ENCODE data around the gene CAMTA1. TPM values are rescaled to one million over a fixed set of nuclear protein-coding genes. Genes with fewer than 3 reads are reported as not detected.

CAMTA1 gene
- total RNA-seq, 1 donor: 71.6 TPM

GRCh38 chr1:7248549-7249199 is 463.4 kb downstream of the CAMTA1 start:
- no peaks in the 10 kb centered on the region for H3K27me3 ChIP-seq (ENCODE audit: insufficient read depth, low read length)
- no peaks in the 10 kb centered on the region for H3K4me1 ChIP-seq (ENCODE audit: insufficient read depth, low read length)
- H3K9me3 ChIP-seq (ENCODE audit: low read depth, low read length): no peaks in the 10 kb centered on the region
- H3K4me3 ChIP-seq (ENCODE audit: low read length): no peak overlapping the region

GRCh38 chr1:7249516-7249915 is 464.3 kb downstream of the CAMTA1 start:
- H3K9me3 ChIP-seq (ENCODE audit: low read depth, low read length): no peaks in the 10 kb centered on the region

GRCh38 chr1:7250176-7250575 is 464.9 kb downstream of the CAMTA1 start:
- no peaks in the 10 kb centered on the region for H3K4me1 ChIP-seq (ENCODE audit: insufficient read depth, low read length)
- no peaks in the 10 kb centered on the region for H3K27me3 ChIP-seq (ENCODE audit: insufficient read depth, low read length)
- H3K9me3 ChIP-seq (ENCODE audit: low read depth, low read length): no peaks in the 10 kb centered on the region
- H3K4me3 ChIP-seq (ENCODE audit: low read length): no peak overlapping the region

More at GRCh38 chr1:7249516-7249915, 464.3 kb downstream of the CAMTA1 start:
- H3K27me3 ChIP-seq (ENCODE audit: insufficient read depth, low read length): no peaks in the 10 kb centered on the region
- H3K4me1 ChIP-seq (ENCODE audit: insufficient read depth, low read length): no peaks in the 10 kb centered on the region
- no peak overlapping the region for H3K4me3 ChIP-seq (ENCODE audit: low read length)

GRCh38 chr1:7250597-7251453 is 465.6 kb downstream of the CAMTA1 start:
- H3K4me3 ChIP-seq (ENCODE audit: low read length): no peak overlapping the region
- H3K9me3 ChIP-seq (ENCODE audit: low read depth, low read length): no peaks in the 10 kb centered on the region
- no peaks in the 10 kb centered on the region for H3K27me3 ChIP-seq (ENCODE audit: insufficient read depth, low read length)
- H3K4me1 ChIP-seq (ENCODE audit: insufficient read depth, low read length): no peaks in the 10 kb centered on the region

- Histone ChIP-seq H3K27me3 (ENCODE audit: insufficient read depth, low read length) (no peaks in the 10 kb centered on the region), H3K4me1 (ENCODE audit: insufficient read depth, low read length) (no peaks in the 10 kb centered on the region), H3K9me3 (ENCODE audit: low read depth, low read length) (no peaks in the 10 kb centered on the region), H3K4me3 (ENCODE audit: low read length) (no peak overlapping the region)
These were observed 466.2 kb downstream of the CAMTA1 start for GRCh38 chr1:7251454-7251800.

GRCh38 chr1:7252411-7253117 is 467.3 kb downstream of the CAMTA1 start:
- H3K4me3 ChIP-seq (ENCODE audit: low read length): no peak overlapping the region
- H3K9me3 ChIP-seq (ENCODE audit: low read depth, low read length): no peaks in the 10 kb centered on the region
- no peaks in the 10 kb centered on the region for H3K4me1 ChIP-seq (ENCODE audit: insufficient read depth, low read length)
- no peaks in the 10 kb centered on the region for H3K27me3 ChIP-seq (ENCODE audit: insufficient read depth, low read length)

- no peaks in the 10 kb centered on the region for H3K4me1 ChIP-seq (ENCODE audit: insufficient read depth, low read length)
- no peaks in the 10 kb centered on the region for H3K27me3 ChIP-seq (ENCODE audit: insufficient read depth, low read length)
- H3K9me3 ChIP-seq (ENCODE audit: low read depth, low read length): no peaks in the 10 kb centered on the region
- no peak overlapping the region for H3K4me3 ChIP-seq (ENCODE audit: low read length)
These were observed 467.8 kb downstream of the CAMTA1 start for GRCh38 chr1:7253118-7253480.

- Histone ChIP-seq H3K27me3 (ENCODE audit: insufficient read depth, low read length) (no peaks in the 10 kb centered on the region), H3K4me1 (ENCODE audit: insufficient read depth, low read length) (no peaks in the 10 kb centered on the region), H3K9me3 (ENCODE audit: low read depth, low read length) (no peaks in the 10 kb centered on the region), H3K4me3 (ENCODE audit: low read length) (no peak overlapping the region)
These were observed 468.8 kb downstream of the CAMTA1 start for GRCh38 chr1:7253988-7254587.

- no peaks in the 10 kb centered on the region for H3K9me3 ChIP-seq (ENCODE audit: low read depth, low read length)
- no peak overlapping the region for H3K4me3 ChIP-seq (ENCODE audit: low read length)
- no peaks in the 10 kb centered on the region for H3K4me1 ChIP-seq (ENCODE audit: insufficient read depth, low read length)
- no peaks in the 10 kb centered on the region for H3K27me3 ChIP-seq (ENCODE audit: insufficient read depth, low read length)
These were observed 470.2 kb downstream of the CAMTA1 start for GRCh38 chr1:7255303-7256058.

- no peaks in the 10 kb centered on the region for H3K27me3 ChIP-seq (ENCODE audit: insufficient read depth, low read length)
- H3K4me1 ChIP-seq (ENCODE audit: insufficient read depth, low read length): no peaks in the 10 kb centered on the region
- no peak overlapping the region for H3K4me3 ChIP-seq (ENCODE audit: low read length)
- H3K9me3 ChIP-seq (ENCODE audit: low read depth, low read length): no peaks in the 10 kb centered on the region
These were observed 471.3 kb downstream of the CAMTA1 start for GRCh38 chr1:7256526-7256925.

- H3K4me1 ChIP-seq (ENCODE audit: insufficient read depth, low read length): no peaks in the 10 kb centered on the region
- no peaks in the 10 kb centered on the region for H3K27me3 ChIP-seq (ENCODE audit: insufficient read depth, low read length)
- H3K9me3 ChIP-seq (ENCODE audit: low read depth, low read length): no peaks in the 10 kb centered on the region
- H3K4me3 ChIP-seq (ENCODE audit: low read length): no peak overlapping the region
These were observed 472.0 kb downstream of the CAMTA1 start for GRCh38 chr1:7257225-7257624.

GRCh38 chr1:7258589-7259135 is 473.4 kb downstream of the CAMTA1 start:
- H3K9me3 ChIP-seq (ENCODE audit: low read depth, low read length): no peaks in the 10 kb centered on the region
- H3K27me3 ChIP-seq (ENCODE audit: insufficient read depth, low read length): no peaks in the 10 kb centered on the region
- no peak overlapping the region for H3K4me3 ChIP-seq (ENCODE audit: low read length)
- no peaks in the 10 kb centered on the region for H3K4me1 ChIP-seq (ENCODE audit: insufficient read depth, low read length)

- Histone ChIP-seq H3K4me3 (ENCODE audit: low read length) (no peak overlapping the region), H3K9me3 (ENCODE audit: low read depth, low read length) (no peaks in the 10 kb centered on the region), H3K27me3 (ENCODE audit: insufficient read depth, low read length) (no peaks in the 10 kb centered on the region), H3K4me1 (ENCODE audit: insufficient read depth, low read length) (no peaks in the 10 kb centered on the region)
These were observed 474.7 kb downstream of the CAMTA1 start for GRCh38 chr1:7259955-7260354.

GRCh38 chr1:7261490-7261889 is 476.2 kb downstream of the CAMTA1 start:
- Histone ChIP-seq H3K9me3 (ENCODE audit: low read depth, low read length) (no peaks in the 10 kb centered on the region), H3K4me1 (ENCODE audit: insufficient read depth, low read length) (no peaks in the 10 kb centered on the region), H3K27me3 (ENCODE audit: insufficient read depth, low read length) (no peaks in the 10 kb centered on the region), H3K4me3 (ENCODE audit: low read length) (no peak overlapping the region)
